Activated naive CD4-positive, alpha-beta T cell treated with anti-CD3 and anti-CD28 coated beads, Interleukin-2, amount 50 U/mL, for 24 hours (primary cell): ENCODE results near the gene TLR9.

Source experiments
- H3K27ac Mint-ChIP-seq: one replicate; pipeline ENCODE4 v1.8.0; 2021; ENCODE audit warnings: mild to moderate bottlenecking, mixed read lengths
- H3K27me3 Mint-ChIP-seq: one replicate; pipeline ENCODE4 v1.8.0; 2021; ENCODE audit warnings: mixed read lengths
- H3K36me3 Mint-ChIP-seq: one replicate; pipeline ENCODE4 v1.8.0; 2021; ENCODE audit warnings: mixed read lengths
- H3K4me1 Mint-ChIP-seq: one replicate; pipeline ENCODE4 v1.8.0; 2021; ENCODE audit warnings: mixed read lengths
- H3K4me3 Mint-ChIP-seq: one replicate; pipeline ENCODE4 v1.8.0; 2021; ENCODE audit warnings: mild to moderate bottlenecking, mixed read lengths
- H3K9me3 Mint-ChIP-seq: one replicate; pipeline ENCODE4 v1.8.0; 2021; ENCODE audit warnings: mixed read lengths

The TLR9 gene

DNA sequence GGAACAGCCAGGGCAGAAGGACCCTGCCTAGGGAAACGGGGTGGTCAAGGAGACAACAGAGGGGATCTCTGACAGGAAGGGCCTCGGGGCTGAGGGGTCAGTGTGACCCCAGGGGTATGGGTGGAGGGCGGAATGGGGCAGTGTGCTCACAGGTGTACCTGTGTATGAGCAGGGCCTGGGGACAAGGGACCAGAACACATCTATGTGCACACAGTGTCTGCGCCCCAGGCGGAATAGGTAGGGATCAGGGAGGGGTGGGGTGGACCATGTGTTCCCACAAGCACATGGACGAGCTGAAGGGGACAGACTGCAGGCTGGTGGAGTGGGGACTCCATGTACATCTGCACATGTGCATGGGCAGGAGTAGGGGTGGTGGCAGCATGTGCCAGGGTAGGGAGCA lies 5.0 kb upstream of the TLR9 start:
- Mint-ChIP-seq H3K36me3 (peaks cover 4% of the 10 kb centered on the region), H3K9me3 (no peaks in the 10 kb centered on the region), H3K4me1 (peaks cover 54% of the 10 kb centered on the region), H3K4me3 (no peak overlapping the region), H3K27me3 (no peaks in the 10 kb centered on the region), H3K27ac (peak overlapping the region; percentile 30)

DNA sequence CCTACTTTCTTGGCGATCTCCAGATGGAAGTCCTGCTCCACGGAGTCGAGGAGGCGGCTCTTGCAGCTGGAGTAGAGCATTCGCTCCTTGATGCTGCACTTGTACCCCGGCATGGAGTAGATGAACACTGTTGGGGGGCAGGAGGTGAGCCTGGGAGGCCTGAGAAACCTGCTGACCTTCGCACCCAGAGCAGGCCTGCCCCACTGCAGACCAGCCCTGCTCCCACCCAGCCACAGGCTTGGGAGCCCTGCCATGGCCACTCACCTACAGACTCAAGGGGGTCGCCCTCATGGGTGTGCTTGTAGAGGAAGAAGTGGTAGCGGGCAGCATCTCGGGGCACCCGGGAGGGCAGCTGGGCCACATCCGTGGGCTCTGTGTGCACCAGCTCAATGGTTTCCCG lies 4.2 kb upstream of the TLR9 start:
- H3K36me3 Mint-ChIP-seq: peaks cover 4% of the 10 kb centered on the region
- H3K4me1 Mint-ChIP-seq: peaks cover 53% of the 10 kb centered on the region
- H3K4me3 Mint-ChIP-seq: no peak overlapping the region
- H3K9me3 Mint-ChIP-seq: no peaks in the 10 kb centered on the region
- H3K27ac Mint-ChIP-seq: no peak overlapping the region
- H3K27me3 Mint-ChIP-seq: no peaks in the 10 kb centered on the region

DNA sequence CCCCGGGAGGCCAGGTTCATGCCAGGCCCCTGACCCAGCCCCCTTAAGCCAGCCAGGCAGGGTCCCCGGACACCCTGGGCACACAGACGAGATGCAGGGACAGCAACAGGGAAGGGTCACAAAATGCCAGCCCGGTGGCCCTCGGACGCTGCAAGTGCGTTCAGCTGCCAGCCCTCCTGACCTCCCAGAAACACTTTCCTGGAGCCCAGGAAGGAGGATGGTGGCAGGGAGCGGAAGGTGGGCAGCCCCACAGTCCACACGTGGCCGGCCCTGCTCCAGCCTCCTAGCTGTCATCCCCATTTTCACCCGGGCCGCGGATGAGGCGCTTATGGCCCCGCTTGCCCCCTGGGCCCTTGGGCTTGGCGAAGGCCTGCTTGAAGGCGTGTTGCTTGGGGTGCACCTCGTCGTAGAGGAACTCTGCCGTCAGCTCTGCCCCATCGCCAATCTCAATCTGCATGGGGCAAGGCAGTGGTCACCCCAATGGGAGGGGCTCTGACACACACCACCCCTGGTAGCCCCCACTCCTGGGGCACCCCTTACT lies 3.4 kb upstream of the TLR9 start:
- H3K27me3 Mint-ChIP-seq: no peaks in the 10 kb centered on the region
- peaks cover 4% of the 10 kb centered on the region for H3K36me3 Mint-ChIP-seq
- no peak overlapping the region for H3K4me3 Mint-ChIP-seq
- no peaks in the 10 kb centered on the region for H3K9me3 Mint-ChIP-seq
- no peak overlapping the region for H3K27ac Mint-ChIP-seq
- peaks cover 54% of the 10 kb centered on the region for H3K4me1 Mint-ChIP-seq

DNA sequence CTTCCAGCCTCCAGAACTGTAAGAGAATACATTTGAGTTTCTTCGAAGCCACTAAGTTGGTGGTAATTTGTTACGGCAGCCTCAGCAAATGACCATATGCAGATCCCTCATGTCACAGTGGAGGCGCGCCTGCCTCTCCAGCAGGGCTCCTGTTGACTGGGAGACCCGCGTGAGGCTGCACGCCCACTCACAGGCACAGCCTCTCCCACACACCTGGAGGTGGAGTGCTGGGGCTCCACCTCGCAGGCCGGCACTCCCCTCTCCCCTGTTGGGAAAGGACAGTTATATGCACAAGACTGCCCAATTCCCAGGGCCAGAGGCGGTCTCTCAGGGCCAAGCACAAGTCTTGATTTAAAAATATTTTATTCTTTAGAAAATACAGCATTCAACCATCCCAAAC lies 2.8 kb upstream of the TLR9 start:
- Mint-ChIP-seq H3K36me3 (peaks cover 4% of the 10 kb centered on the region), H3K4me1 (peaks cover 54% of the 10 kb centered on the region), H3K27ac (no peak overlapping the region)

DNA sequence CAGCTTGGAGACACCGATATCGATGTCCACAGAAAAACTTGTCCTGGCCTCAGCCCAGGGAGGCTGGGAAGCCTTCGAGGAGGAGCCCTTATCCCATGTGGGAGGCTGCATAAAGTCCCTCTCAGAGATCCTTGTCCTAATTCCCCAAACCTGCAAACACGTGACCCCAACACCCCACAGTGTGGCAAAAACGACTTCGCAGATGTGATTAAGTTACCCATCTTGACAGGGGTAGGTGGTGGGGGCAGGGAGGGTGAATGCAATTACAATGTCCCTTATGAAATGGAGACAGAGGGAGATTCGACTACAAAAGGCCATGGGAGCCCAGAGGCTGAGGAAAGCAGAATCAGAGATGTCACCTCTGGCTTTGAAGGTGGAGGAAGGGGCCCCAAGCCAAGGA lies 2.3 kb upstream of the TLR9 start:
- Mint-ChIP-seq H3K4me1 (peaks cover 54% of the 10 kb centered on the region), H3K27ac (peak overlapping the region; percentile 74), H3K36me3 (peaks cover 4% of the 10 kb centered on the region)

More for the DNA sequence above, 2.8 kb upstream of the TLR9 start:
- no peaks in the 10 kb centered on the region for H3K9me3 Mint-ChIP-seq
- H3K4me3 Mint-ChIP-seq: no peak overlapping the region
- H3K27me3 Mint-ChIP-seq: no peaks in the 10 kb centered on the region

DNA sequence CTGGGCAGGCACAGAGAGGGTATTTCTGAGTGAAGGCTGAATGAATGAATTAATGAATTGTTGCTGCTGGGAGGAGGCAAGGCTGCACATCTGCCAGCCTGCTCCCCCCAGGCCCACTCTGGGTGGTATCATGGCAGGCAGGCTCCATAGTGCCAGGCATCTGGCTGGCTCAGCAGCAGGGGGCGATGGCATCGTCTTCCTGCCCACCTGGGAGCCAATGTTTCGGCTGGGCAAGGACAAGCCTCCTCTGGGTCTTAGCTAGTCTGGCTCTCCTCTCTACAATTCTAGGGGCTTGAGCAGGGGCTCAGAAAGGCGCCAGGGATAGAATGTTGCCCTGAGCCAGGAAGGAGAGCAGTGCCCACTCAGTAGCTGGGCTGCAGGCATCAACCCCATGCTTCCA lies 1.7 kb upstream of the TLR9 start:
- H3K9me3 Mint-ChIP-seq: no peaks in the 10 kb centered on the region
- H3K4me1 Mint-ChIP-seq: peaks cover 54% of the 10 kb centered on the region
- H3K4me3 Mint-ChIP-seq: peak overlapping the region; percentile 2
- no peaks in the 10 kb centered on the region for H3K27me3 Mint-ChIP-seq
- peak overlapping the region; percentile 84 for H3K27ac Mint-ChIP-seq
- peaks cover 4% of the 10 kb centered on the region for H3K36me3 Mint-ChIP-seq

More for the DNA sequence above, 2.3 kb upstream of the TLR9 start:
- H3K4me3 Mint-ChIP-seq: no peak overlapping the region
- no peaks in the 10 kb centered on the region for H3K27me3 Mint-ChIP-seq
- H3K9me3 Mint-ChIP-seq: no peaks in the 10 kb centered on the region

DNA sequence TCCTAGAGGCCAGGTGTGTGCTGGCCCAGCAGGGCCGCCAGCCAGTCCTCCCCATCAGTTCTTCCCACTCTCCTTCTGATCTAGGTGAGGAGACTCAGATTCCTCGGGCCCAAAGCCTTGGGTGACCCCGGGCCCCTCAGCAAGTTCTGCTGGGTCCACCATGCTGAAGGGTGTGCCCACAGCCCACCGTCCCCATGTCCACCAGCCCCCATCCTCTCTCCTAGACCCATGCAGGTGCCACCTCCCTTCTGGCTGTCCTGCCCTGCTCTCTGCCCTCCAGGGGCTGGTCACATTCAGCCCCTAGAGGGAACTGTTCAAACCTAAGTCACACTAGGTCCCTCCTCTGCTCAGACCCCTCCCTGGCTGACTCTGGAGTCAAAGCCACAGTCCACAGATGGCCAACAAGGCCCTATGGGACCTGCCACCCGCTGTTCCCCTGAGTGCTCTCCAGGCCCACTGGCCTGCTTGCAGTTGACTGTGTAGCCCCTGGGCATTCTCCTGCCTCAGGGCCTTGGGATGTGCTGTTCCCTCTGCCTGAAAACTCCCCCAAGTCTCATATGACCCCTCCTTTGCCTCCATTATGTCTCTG lies 878 bp upstream of the TLR9 start:
- peaks cover 4% of the 10 kb centered on the region for H3K36me3 Mint-ChIP-seq
- H3K4me1 Mint-ChIP-seq: peaks cover 55% of the 10 kb centered on the region
- H3K4me3 Mint-ChIP-seq: peak overlapping the region; percentile 2

DNA sequence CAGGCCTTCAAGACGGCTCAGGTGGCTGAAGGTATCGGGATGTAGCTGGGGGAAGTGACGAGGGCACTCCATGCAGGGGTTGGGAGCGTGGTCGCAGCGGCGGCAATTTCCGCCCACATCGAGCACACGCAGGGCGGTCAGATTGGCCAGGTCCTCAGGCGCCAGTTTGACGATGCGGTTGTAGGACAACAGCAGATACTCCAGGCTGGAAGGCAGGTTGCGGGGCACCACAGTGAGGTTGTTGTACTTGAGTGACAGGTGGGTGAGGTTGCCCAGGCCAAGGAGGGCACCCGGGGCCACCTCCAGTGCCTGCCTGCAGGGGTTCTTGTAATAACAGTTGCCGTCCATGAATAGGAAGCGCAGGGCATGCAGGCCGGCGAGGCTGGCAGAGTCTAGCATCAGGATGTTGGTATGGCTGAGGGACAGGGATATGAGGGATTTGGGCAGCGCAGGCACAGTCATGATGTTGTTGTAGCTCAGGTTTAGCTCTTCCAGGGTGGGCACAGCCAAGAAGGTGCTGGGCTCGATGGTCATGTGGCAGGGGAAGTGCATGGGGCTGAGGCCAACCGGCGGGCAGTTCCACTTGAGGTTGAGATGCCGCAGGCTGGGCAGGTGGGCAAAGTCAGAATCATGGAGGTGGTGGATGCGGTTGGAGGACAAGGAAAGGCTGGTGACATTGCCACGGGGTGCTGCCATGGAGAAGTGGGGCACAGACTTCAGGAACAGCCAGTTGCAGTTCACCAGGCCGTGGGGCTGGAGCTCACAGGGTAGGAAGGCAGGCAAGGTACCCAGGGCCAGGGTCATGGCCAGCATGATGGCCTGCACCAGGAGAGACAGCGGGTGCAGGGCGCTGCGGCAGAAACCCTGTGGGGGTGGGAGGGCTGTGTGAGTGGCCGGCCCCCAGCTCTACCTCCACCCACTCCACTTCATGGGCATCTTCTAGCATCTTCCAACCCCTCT lies 1.7 kb downstream of the TLR9 start:
- peaks cover 70% of the 10 kb centered on the region for H3K4me1 Mint-ChIP-seq
- peak overlapping the region; percentile 61 for H3K4me3 Mint-ChIP-seq
- peak overlapping the region; percentile 46 for H3K27ac Mint-ChIP-seq
- no peaks in the 10 kb centered on the region for H3K27me3 Mint-ChIP-seq
- H3K36me3 Mint-ChIP-seq: no peaks in the 10 kb centered on the region
- no peaks in the 10 kb centered on the region for H3K9me3 Mint-ChIP-seq

More for the DNA sequence above, 878 bp upstream of the TLR9 start:
- peak overlapping the region; percentile 84 for H3K27ac Mint-ChIP-seq
- H3K27me3 Mint-ChIP-seq: no peaks in the 10 kb centered on the region
- H3K9me3 Mint-ChIP-seq: no peaks in the 10 kb centered on the region

DNA sequence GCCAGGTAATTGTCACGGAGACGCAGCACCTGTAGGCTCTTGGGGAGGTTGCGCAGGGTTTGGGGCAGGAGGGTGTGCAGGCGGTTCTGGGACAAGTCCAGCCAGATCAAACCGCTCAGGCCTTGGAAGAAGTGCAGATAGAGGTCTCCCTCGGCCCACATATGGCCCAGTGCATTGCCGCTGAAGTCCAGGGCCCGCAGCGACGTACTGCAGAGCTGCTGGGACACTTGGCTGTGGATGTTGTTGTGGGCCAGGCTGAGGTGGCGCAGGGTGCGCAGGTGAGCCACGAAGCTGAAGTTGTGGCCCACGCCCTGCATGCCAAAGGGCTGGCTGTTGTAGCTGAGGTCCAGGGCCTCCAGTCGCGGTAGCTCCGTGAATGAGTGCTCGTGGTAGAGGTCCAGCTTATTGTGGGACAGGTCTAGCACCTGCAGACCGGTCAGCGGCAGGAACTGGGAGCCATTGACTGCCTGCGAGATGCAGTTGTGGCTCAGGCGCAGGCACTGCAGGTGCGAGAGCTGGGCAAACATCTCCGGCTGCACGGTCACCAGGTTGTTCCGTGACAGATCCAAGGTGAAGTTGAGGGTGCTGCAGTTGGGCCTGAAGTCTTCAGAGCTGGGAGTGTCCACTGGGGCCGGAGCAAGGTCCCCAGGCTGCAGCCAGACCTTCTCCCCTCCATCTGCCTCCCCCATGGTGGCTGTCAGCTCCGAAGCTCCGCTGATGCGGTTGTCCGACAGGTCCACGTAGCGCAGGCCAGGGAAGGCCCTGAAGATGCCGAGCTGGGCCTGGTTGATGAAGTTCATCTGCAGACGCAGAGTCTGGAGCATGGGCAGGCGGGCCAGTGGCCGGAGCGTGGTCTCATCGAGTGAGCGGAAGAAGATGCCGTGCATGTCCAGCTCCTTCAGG lies 2.9 kb downstream of the TLR9 start:
- peak overlapping the region; percentile 62 for H3K4me3 Mint-ChIP-seq
- no peaks in the 10 kb centered on the region for H3K9me3 Mint-ChIP-seq
- H3K36me3 Mint-ChIP-seq: no peaks in the 10 kb centered on the region
- peaks cover 82% of the 10 kb centered on the region for H3K4me1 Mint-ChIP-seq
- H3K27ac Mint-ChIP-seq: peak overlapping the region; percentile 51
- no peaks in the 10 kb centered on the region for H3K27me3 Mint-ChIP-seq

DNA sequence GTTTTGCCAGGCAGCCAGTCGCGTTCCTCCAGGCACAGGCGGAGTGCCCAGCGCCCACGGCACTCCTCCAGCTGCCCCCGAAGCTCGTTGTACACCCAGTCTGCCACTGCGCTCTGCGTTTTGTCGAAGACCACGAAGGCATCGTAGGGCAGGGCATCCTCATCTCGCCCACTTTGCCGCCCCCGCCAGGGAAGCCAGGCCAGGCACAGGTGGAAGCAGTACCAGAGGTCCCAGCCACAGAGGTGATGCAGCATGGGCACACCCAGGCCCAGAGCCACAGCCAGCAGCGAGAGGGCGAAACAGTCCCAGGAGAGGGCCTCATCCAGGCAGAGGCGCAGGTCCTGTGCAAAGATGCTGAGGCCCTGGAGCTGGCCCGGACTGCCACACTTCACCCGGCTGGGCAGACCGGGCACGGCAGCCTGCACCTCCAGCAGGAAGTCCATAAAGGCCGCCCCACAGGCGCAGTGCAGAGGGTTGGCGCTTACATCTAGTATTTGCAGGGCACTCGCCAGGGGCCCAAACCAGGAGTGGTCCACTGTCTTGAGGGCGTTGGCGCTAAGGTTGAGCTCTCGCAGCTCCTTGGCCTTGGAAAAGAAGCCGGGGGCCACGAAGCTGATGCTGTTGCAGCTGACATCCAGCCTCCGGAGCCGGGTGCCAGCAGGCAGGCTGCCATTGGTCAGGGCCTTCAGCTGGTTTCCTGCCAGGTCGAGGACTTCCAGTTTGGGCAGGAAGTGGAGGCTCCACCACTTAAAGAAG lies 3.7 kb downstream of the TLR9 start:
- Mint-ChIP-seq H3K27me3 (no peaks in the 10 kb centered on the region), H3K27ac (peak overlapping the region; percentile 51), H3K9me3 (no peaks in the 10 kb centered on the region)

DNA sequence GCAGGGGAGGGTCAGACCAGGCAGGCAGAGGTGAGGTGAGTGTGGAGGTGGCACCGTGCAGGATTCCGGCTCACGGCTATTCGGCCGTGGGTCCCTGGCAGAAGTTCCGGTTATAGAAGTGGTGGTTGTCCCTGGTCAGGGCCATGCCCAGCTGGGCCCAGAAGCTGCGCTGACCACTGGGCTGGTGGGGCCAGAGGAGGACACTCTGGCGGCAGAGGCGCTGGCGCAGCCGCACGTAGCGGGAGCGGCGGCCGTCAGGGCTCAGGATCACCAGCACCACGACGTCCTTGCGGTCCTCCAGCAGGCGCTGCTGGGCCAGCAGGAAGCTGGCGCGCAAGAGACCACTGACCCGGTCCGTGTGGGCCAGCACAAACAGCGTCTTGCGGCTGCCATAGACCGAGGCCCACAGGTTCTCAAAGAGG lies 4.3 kb downstream of the TLR9 start:
- Mint-ChIP-seq H3K4me3 (no peak overlapping the region), H3K9me3 (no peaks in the 10 kb centered on the region), H3K27me3 (no peaks in the 10 kb centered on the region), H3K36me3 (no peaks in the 10 kb centered on the region), H3K4me1 (peaks cover 86% of the 10 kb centered on the region), H3K27ac (no peak overlapping the region)

More for the DNA sequence above, 3.7 kb downstream of the TLR9 start:
- peak overlapping the region; percentile 62 for H3K4me3 Mint-ChIP-seq
- H3K36me3 Mint-ChIP-seq: no peaks in the 10 kb centered on the region
- H3K4me1 Mint-ChIP-seq: peaks cover 88% of the 10 kb centered on the region

DNA sequence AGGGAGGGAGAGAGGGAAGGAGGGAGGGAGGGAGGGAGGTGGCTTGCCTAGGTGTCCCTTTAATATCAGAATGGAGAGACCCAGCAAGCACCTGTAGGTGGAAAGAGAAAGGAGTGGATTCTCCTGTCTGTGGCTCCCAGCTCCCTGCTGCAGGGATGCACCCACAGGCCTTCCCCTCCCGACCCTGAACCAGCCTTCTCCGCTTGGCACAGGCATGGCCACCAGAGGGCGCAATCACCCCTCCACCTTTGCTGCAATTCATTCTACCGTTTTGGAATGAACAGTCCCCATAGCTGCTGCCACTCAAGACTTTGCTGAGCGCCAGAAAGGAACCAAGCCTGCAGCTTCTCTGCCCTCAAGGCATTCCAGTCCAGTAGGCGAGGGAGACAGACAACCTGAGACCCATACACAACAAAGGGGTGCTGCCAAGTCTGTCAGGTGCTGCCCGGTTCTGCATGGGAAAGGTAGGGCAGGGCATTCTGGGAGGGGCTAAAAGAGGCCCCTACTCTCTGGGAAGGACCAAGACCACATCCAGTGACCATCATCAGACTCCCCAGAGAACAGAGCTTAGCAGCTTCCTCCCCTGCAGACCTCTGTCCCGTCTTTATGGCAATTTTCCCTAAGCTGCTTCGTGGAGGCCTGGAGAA lies 4.9 kb downstream of the TLR9 start:
- Mint-ChIP-seq H3K4me1 (peaks cover 83% of the 10 kb centered on the region), H3K27ac (peak overlapping the region; percentile 25), H3K9me3 (no peaks in the 10 kb centered on the region), H3K36me3 (peaks cover 2% of the 10 kb centered on the region), H3K4me3 (no peak overlapping the region), H3K27me3 (no peaks in the 10 kb centered on the region)

DNA sequence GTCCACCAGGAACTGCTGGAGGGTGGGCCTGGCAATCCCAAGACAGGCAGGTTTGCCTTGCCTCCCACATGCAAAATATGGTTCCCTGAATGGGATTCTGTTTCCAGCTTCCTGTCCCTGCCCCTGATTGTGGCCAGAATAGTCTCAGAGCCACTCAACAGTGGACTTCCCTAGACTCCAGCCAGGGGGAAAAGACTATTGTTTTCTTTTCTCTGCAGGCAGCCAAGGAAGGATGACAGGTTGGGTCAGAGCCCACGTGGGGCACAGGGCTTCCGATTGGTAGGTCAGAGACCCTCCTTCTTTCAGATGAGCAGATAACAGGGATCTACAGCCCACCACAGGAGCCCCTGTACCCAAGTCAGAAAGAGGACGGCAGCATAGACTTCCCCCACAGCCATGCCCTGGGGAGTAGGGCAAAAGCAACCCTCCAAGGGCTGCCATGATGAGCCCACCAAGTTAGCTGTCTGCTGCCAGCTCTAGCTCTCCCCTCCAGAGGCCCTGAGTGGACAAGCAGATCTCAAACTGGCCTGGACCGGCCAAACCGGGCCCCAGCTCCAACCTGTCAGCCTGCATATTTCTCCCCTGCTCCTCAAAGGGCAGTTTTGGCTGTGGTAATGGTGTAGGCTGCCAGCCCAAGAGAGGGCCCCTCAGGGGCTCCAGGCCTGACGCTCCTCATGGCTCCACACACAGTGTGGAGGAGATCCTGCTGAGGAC lies 6.4 kb downstream of the TLR9 start:
- Mint-ChIP-seq H3K9me3 (no peaks in the 10 kb centered on the region), H3K4me3 (no peak overlapping the region), H3K36me3 (peaks cover 2% of the 10 kb centered on the region), H3K27ac (no peak overlapping the region), H3K27me3 (no peaks in the 10 kb centered on the region), H3K4me1 (peaks cover 72% of the 10 kb centered on the region)

DNA sequence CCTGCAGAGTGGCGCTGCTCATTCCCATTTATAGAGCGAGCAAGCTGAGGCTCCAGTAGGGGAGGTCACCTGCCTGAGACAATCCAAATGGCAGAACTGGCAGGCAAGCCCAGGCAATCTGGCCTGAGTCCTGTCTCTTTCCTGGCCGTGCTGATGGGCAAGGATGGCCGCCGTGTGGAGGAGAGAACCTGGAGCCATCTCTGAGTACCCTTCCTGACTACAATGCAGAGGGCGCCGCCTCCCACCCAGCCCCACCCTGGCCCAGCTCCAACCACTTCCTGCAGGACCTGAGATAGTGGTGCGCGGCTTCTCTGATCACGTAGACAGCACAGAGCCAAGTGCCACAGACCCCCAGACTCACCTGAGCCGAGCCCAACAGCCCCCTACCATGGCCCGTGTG lies 7.0 kb downstream of the TLR9 start:
- H3K27ac Mint-ChIP-seq: peak overlapping the region; percentile 17
- H3K9me3 Mint-ChIP-seq: no peaks in the 10 kb centered on the region
- peak overlapping the region; percentile 53 for H3K4me3 Mint-ChIP-seq

More for the DNA sequence above, 7.0 kb downstream of the TLR9 start:
- peaks cover 66% of the 10 kb centered on the region for H3K4me1 Mint-ChIP-seq
- H3K27me3 Mint-ChIP-seq: no peaks in the 10 kb centered on the region
- H3K36me3 Mint-ChIP-seq: peaks cover 2% of the 10 kb centered on the region
